CMK (cell line): ENCODE results near the gene ZNF319.
A peak's percentile ranks its signal among the peaks of the same experiment; 100 is the strongest.
"Not testable (repeated sequence)": the region's sequence is repeated elsewhere in the genome, so short reads cannot be mapped to it uniquely, and the experiment has no call there.

ENCODE experiments used
- DNase-seq: peaks from one replicate; pipeline ENCODE4 v3.0.0-alpha.2; 2010; ENCODE audit warnings: low read depth

ZNF319 gene

GRCh38 chr16:57997528-57998265, 2.8 kb downstream of the ZNF319 start:
- no peak for DNase-seq

GRCh38 chr16:57997176-57997527, 3.3 kb downstream of the ZNF319 start:
- no peak for DNase-seq

DNA sequence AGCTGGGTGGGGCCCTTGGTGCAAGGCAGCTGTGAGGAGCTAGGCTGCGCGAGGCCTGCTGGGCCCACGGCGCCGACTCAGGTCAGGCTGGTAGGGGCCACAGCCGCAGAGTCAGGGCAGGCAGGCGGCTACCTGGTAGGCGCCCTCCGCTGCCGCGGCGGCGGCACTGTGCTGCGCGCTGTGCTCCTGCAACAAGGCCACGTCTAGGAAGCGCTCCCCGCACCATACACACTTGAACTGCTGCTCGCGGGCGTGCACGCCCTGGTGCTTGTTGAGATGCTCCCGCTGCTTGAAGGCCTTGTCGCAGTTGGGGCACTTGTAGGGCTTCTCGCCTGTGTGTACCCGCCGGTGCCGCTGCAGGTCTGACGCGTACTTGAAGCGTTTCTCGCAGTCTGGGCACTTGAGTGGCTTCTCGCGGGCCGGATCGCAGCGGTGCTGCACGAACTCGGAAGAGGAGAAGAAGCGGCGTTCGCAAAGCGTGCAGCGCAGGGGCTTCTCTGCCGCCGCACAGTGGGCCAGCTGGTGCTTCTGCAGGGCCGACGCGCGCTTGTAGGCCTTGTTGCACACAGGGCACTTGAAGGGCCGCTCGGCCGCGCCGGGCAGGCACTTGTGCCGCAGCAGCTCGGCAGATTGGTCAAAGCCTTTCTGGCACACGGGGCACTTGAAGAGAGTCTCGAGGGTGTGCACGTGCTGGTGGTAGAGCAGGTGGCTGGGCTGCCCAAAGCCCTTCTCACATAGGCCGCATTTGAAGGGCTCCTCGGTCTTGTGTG, 3.9 kb downstream of the ZNF319 start:
- no peak for DNase-seq

DNA sequence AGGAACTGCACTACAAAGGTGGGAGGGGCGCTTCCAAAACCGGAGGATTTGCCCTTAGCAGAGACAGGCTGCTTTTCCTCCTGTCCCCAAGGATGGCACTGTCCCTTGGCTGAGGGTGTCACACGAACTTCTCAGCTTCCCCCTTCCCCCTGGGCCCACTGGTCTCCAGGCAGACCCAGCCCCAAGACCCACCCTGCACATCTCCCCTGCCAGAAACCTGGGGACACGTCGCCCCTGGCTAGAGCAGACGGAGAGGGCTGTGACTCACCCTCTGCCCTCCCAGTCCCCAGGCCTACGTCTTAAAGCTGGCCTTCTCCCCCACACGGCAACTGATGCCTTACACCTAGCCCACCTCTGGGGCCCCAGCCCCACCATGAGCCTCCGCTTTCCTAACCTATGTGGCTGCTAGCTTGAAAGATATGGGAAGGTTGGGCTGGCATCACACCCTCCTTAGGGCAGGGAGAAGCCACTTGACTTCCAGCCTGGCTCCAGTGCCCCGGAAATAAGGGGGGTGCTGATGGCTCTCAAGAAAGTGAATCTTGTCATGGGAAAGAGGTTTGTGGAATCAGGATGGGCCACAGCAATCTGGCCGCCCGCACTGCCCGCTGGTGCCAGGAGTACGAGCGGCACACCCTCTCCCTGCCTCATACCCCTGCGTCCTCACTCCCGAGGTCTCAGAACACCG, 4.6 kb downstream of the ZNF319 start:
- no peak for DNase-seq

- DNase-seq = peak; percentile 45
Measured at GRCh38 chr16:57994778-57995177, 5.7 kb downstream of the ZNF319 start.

- no peak for DNase-seq
Measured at GRCh38 chr16:57994361-57994760, 6.1 kb downstream of the ZNF319 start.

- no peak for DNase-seq
Measured at GRCh38 chr16:57993897-57994296, 6.6 kb downstream of the ZNF319 start.

GRCh38 chr16:57993438-57993837, 7.0 kb downstream of the ZNF319 start:
- no peak for DNase-seq

GRCh38 chr16:57992084-57992483, 8.4 kb downstream of the ZNF319 start:
- DNase-seq = no peak

- DNase-seq = no peak
Measured at GRCh38 chr16:57991551-57992059, 8.9 kb downstream of the ZNF319 start.

- no peak for DNase-seq
Measured at GRCh38 chr16:57988929-57989328, 11.5 kb downstream of the ZNF319 start.

DNA sequence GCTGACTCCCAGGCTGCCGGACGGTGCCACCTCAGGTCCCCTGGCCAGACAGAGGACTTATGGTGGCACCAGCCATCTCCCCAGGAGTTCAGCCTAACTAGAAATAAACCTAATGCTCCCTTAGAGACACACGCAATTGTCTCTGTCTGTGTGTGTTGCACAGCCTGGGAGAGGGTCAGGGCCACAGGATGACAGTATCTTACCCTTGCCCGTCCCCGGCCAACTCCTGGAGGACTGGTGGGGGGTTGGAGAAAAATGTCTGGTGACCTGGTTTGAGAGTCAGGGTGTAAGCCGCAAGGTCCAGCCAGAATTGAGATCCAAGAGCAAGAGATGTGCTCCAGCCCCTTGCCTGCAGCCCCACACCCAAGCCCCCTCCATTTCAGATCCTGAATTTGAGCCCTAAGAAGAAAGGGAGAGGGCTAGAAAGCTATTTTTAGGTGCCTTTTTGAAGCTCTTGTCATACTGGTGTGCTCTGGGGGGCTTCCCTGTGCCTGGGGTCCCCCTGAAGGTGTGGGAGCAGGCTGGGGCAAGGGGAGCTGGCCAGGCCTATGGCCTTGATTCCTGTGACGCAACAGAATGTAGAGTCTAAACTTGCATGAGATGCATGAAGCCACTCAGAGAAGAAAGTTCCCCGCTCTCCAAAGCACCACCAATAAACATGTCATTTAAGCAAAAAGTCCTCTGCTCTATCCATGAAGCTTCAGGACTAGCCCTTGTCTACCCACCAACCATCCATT, 12.9 kb downstream of the ZNF319 start:
- DNase-seq = no peak

DNA sequence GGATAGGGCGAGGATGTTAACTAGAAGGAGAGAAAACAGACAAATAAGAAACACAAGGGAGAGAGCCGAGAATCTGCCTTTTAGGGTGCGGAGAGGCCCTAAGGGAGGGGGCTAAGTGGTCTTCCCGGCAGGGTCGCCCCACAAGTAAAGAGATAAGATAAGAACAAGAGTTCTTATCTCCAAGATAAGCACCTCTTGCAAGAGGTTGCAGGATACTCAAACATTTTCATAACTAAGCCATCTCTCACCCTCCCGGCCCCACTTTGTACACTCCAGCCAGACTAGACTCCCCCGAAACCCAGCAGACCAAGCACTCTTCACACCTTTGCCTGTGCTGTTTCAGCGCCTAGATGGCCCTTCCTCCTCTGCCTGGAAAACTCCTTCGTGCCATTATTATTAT, 14.3 kb downstream of the ZNF319 start:
- DNase-seq = no peak

DNA sequence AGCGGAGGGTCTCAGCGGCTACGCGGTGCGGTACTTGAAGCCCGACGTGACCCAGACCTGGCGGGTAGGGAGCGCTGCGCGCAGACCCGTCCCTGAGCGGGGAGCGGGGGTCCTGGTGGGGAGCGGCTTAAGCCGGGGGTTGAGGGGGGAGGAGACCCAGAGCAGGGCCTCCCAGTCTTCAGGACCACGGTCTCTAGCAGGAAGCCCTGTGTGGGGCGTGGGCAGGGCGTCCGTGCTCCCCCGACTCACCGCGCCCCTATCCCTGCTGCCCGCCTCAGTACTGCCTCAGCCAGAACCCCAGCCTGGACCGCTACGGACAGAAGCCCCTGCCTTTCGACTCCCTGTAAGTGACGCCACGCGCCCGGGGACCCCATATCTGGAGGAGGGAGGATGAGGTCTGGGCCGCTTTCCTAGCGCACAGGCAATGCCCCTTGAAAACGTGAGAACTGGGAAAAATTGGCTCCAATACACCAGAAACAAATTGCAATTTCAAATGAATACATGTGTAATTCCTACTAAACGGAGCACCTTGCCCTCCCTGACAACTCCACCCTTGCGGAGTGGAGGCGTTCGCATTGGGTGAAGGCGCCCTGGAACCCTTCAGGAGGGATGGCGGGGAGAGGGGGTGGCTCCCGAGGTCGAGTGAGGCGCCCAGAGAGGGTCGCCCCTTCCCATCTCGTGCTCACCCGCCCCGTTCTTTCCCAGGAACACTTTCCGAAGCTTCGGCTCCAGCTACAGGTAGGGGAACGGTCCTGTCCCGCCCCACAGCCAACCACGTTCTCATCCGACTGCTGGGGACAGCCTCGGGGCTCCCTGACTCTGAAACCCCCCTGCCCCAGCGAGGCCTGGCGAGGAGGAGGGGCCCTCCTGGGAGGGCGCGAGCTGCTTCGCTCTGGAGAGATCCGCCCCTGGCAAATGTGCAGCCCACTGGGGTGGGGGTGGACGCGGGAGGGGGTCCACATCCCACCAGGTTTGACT, 15.0 kb downstream of the ZNF319 start:
- no peak for DNase-seq

- peak; percentile 87 for DNase-seq
Measured at GRCh38 chr16:57984443-57985203, 15.8 kb downstream of the ZNF319 start.

DNA sequence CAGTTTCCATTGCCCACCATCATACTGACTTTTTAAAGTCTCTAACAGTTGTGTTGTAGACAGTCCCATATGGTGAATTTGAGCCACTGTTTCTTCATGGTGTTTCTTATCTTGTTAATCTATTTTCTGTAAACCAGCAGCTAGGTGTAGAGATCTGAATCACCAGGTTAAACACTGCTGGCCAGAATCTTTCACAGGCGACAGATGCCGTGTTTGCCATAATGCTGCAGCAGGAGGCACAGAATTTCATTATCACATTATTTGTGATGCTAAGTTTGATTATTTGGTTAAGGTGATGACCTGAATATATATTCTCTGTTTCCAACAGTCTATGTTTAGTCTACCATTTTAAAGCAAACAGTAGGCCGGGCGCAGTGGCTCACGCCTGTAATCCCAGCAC, 18.1 kb downstream of the ZNF319 start:
- no peak for DNase-seq

- DNase-seq = no peak
Measured at GRCh38 chr16:57981636-57982035, 18.8 kb downstream of the ZNF319 start.

GRCh38 chr16:57979006-57979585, 21.4 kb downstream of the ZNF319 start:
- no peak for DNase-seq

DNA sequence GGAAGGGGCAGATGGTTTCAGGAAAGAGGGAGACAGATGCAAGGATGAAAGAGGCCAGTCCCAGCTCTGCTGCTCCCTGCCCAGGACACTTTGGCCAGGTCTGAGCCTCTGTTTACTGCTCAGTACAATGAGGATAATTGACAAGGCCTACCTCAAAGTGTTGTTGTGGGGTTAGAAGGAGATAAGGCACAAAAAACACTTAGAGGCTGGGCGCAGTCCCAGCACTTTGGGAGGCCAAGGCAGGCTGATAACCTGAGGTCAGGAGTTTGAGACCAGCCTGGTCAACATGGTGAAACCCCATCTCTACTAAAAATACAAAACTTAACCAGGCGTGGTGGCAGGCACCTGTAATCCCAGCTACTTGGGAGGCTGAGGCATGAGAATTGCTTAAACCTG, 22.4 kb downstream of the ZNF319 start:
- not testable (repeated sequence) for DNase-seq
